A549 (cell line): Measurements from ENCODE around the gene GRM4. TPM values are rescaled to one million over a fixed set of nuclear protein-coding genes. Genes with fewer than 3 reads are reported as not detected.

Experiments
- ATAC-seq, 2 experiments: fragments of 200-7000 bp in 1 of 2; fragments of >200 bp in 1 of 2; cut with Nextera tagmentation in 1 of 2; cut with Tn5 transposase in 1 of 2; 3 replicates each; pipeline versions ENCODE4 v1.8.0 to v1.9.1; 2018 to 2020; ENCODE audit warnings: mild to moderate bottlenecking in 1 of 2, moderate library complexity in 1 of 2
- CTCF ChIA-PET: fragments of 300-600 bp; sonication (Branson Sonifier 250); formaldehyde crosslinking; extraction: SDS; loops from one replicate; lab custom pipeline; 2021; ENCODE audit warnings: antibody characterized with exemption, inconsistent platforms; lab: Yijun Ruan, JAX
- POLR2A ChIA-PET: fragments of 350-600 bp; formaldehyde crosslinking; extraction: SDS; loops from one replicate; lab custom pipeline; 2021; ENCODE audit warnings: antibody characterized with exemption, inconsistent platforms; lab: Yijun Ruan, JAX
- DNase-seq, 2 experiments: peaks; one replicate each; pipeline versions ENCODE4 v3.0.0 to v3.0.0-alpha.2; 2011 to 2016; ENCODE audit warnings: low read depth in 1 of 2, low spot score in 1 of 2
- FAIRE-seq: peaks from 2 replicates; lab custom pipeline; 2011; peaks lifted over from hg19 to GRCh38; lab: Jason Lieb, UNC
- H3K27ac ChIP-seq, 2 experiments: fragments of >200 bp; sonication (Bioruptor Twin); formaldehyde crosslinking; 3 replicates each; pipeline ENCODE4 v1.5.1; 2016 to 2017
- H3K4me1 ChIP-seq: fragments of >200 bp; sonication (Bioruptor Twin); formaldehyde crosslinking; 3 replicates; pipeline ENCODE4 v1.6.1; 2016
- H3K4me2 ChIP-seq: fragments of >200 bp; sonication (Bioruptor Twin); formaldehyde crosslinking; 3 replicates; pipeline ENCODE4 v1.6.1; 2016
- H3K4me3 ChIP-seq: fragments of >200 bp; sonication (Bioruptor Twin); formaldehyde crosslinking; 3 replicates; pipeline ENCODE4 v1.5.1; 2016
- H3K9me3 ChIP-seq: fragments of >200 bp; sonication (Bioruptor Twin); formaldehyde crosslinking; 3 replicates; pipeline ENCODE4 v1.6.1; 2016
- BHLHE40 ChIP-seq: IDR thresholded peaks from 2 replicates; pipeline ENCODE4 v1.6.1; 2012; ENCODE audit warnings: low read depth, low read length, inconsistent platforms
- CBX8 ChIP-seq: fragments of 200-600 bp; sonication (generic); IDR thresholded peaks from 2 replicates; pipeline ENCODE4 v1.6.1; 2016
- CEBPB ChIP-seq, 2 experiments: fragments of >200 bp in 1 of 2; sonication (Bioruptor Twin) in 1 of 2; formaldehyde crosslinking in 1 of 2; IDR thresholded peaks; 2 replicates each; pipeline ENCODE4 v1.6.1; 2012 to 2016
- E2F6 ChIP-seq: IDR thresholded peaks from 2 replicates; pipeline ENCODE4 v1.6.1; 2012; ENCODE audit warnings: low read depth, borderline replicate concordance
- EHMT2 ChIP-seq: fragments of 200-600 bp; sonication (generic); IDR thresholded peaks from 2 replicates; pipeline ENCODE4 v1.6.1; 2016; ENCODE audit warnings: antibody characterized with exemption, low read depth, mild to moderate bottlenecking, moderate library complexity
- EP300 ChIP-seq, 2 experiments: fragments of >200 bp; sonication (Bioruptor Twin); formaldehyde crosslinking; IDR thresholded peaks; 2 replicates in 1 of 2; 3 replicates in 1 of 2; pipeline ENCODE4 v1.6.1; 2016 to 2017
- ESRRA ChIP-seq: fragments of 150-350 bp; IDR thresholded peaks from 2 replicates; pipeline ENCODE4 v1.6.1; 2014; ENCODE audit warnings: mild to moderate bottlenecking, low read length, borderline replicate concordance
- FOSB ChIP-seq: fragments of 250-450 bp; sonication (Bioruptor Pico); IDR thresholded peaks from 2 replicates; pipeline ENCODE4 v1.5.0; 2020; ENCODE audit warnings: mild to moderate bottlenecking, moderate library complexity
- GATA3 ChIP-seq: IDR thresholded peaks from 2 replicates; pipeline ENCODE4 v1.6.1; 2012; ENCODE audit warnings: borderline replicate concordance
- HEYL ChIP-seq: fragments of 250-450 bp; sonication (Bioruptor Pico); IDR thresholded peaks from 2 replicates; pipeline ENCODE4 v1.8.0; 2021; ENCODE audit warnings: mild to moderate bottlenecking, moderate library complexity
- HOXB5 ChIP-seq: fragments of 250-450 bp; sonication (Bioruptor Pico); IDR thresholded peaks from 2 replicates; pipeline ENCODE4 v1.5.0; 2020; ENCODE audit warnings: mild to moderate bottlenecking, moderate library complexity
- JUN ChIP-seq, 2 experiments: fragments of >200 bp; sonication (Bioruptor Twin); formaldehyde crosslinking; IDR thresholded peaks; 2 replicates in 1 of 2; 3 replicates in 1 of 2; pipeline ENCODE4 v1.6.1; 2016 to 2017
- KDM1A ChIP-seq: fragments of 200-600 bp; sonication (generic); IDR thresholded peaks from 2 replicates; pipeline ENCODE4 v1.6.1; 2016; ENCODE audit warnings: low read depth, mild to moderate bottlenecking
- KDM5A ChIP-seq: fragments of 200-600 bp; sonication (generic); IDR thresholded peaks from 2 replicates; pipeline ENCODE4 v1.6.1; 2016; ENCODE audit warnings: antibody characterized with exemption, mild to moderate bottlenecking
- MAZ ChIP-seq: fragments of 150-350 bp; IDR thresholded peaks from 2 replicates; pipeline ENCODE4 v1.6.1; 2014; ENCODE audit warnings: antibody characterized with exemption, low read depth, low read length, borderline replicate concordance
- NPAS2 ChIP-seq: fragments of 250-450 bp; sonication (Bioruptor Pico); IDR thresholded peaks from 2 replicates; pipeline ENCODE4 v1.8.0; 2022; ENCODE audit warnings: mild to moderate bottlenecking, moderate library complexity, borderline replicate concordance
- NR3C1 ChIP-seq: fragments of >200 bp; sonication (Bioruptor Twin); formaldehyde crosslinking; IDR thresholded peaks from 3 replicates; pipeline ENCODE4 v1.6.1; 2017
- PHF8 ChIP-seq: fragments of 200-600 bp; sonication (generic); IDR thresholded peaks from 2 replicates; pipeline ENCODE4 v1.6.1; 2016; ENCODE audit warnings: low read depth, mild to moderate bottlenecking, antibody characterized with exemption, moderate library complexity, borderline replicate concordance
- POLR2A ChIP-seq: IDR thresholded peaks from 2 replicates; pipeline ENCODE4 v1.6.1; 2012; ENCODE audit warnings: mild to moderate bottlenecking, low read length
- POLR2AphosphoS2 ChIP-seq: conservative IDR thresholded peaks from 2 replicates; pipeline ENCODE4 v1.6.1; 2012; ENCODE audit warnings: low read length, improper control_type of control experiment, inconsistent platforms
- RAD21 ChIP-seq, 2 experiments: fragments of >200 bp in 1 of 2; sonication (Bioruptor Twin) in 1 of 2; formaldehyde crosslinking in 1 of 2; IDR thresholded peaks in 1 of 2; conservative IDR thresholded peaks in 1 of 2; 2 replicates in 1 of 2; 3 replicates in 1 of 2; pipeline ENCODE4 v1.6.1; 2012 to 2018; ENCODE audit warnings: inconsistent platforms in 1 of 2
- RARB ChIP-seq: fragments of 250-450 bp; sonication (Bioruptor Pico); IDR thresholded peaks from 2 replicates; pipeline ENCODE4 v1.8.0; 2021; ENCODE audit warnings: mild to moderate bottlenecking, moderate library complexity
- REST ChIP-seq: fragments of 200-600 bp; sonication (generic); IDR thresholded peaks from 2 replicates; pipeline ENCODE4 v1.6.1; 2016; ENCODE audit warnings: antibody characterized with exemption, mild to moderate bottlenecking, moderate library complexity
- RNF2 ChIP-seq: fragments of 200-600 bp; sonication (generic); IDR thresholded peaks from 2 replicates; pipeline ENCODE4 v1.6.1; 2016; ENCODE audit warnings: low read depth, mild to moderate bottlenecking, antibody characterized with exemption, moderate library complexity, borderline replicate concordance
- TFCP2L1 ChIP-seq: fragments of 250-450 bp; sonication (Bioruptor Pico); IDR thresholded peaks from 2 replicates; pipeline ENCODE4 v1.5.0; 2021; ENCODE audit warnings: mild to moderate bottlenecking
- TP53 ChIP-seq: fragments of 250-450 bp; sonication (Bioruptor Pico); IDR thresholded peaks from 2 replicates; pipeline ENCODE4 v1.5.0; 2021; ENCODE audit warnings: mild to moderate bottlenecking, moderate library complexity
- ZNF302 ChIP-seq: fragments of 250-450 bp; sonication (Bioruptor Pico); IDR thresholded peaks from 2 replicates; pipeline ENCODE4 v1.9.0; 2021; ENCODE audit warnings: inconsistent platforms, mild to moderate bottlenecking, moderate library complexity
- ZSCAN20 ChIP-seq: fragments of 250-450 bp; sonication (Bioruptor Pico); IDR thresholded peaks from 2 replicates; pipeline ENCODE4 v1.8.0; 2022; ENCODE audit warnings: mild to moderate bottlenecking, moderate library complexity
- WGBS: methylation state at CpG from one replicate; pipeline ENCODE4 v1.1.6; 2017; ENCODE audit errors: missing lambda C conversion rate; 5-methylcytosine and 5-hydroxymethylcytosine counted together
- polyA plus RNA-seq, 4 experiments: library from polyadenylated mRNA; depleted of rRNA in 3 of 4; stranded (reverse); fragments of >200 nt; fragmentation: RNase III in 1 of 4; extraction: RNeasy Plus Mini Kit Qiagen cat#74134 plus additional on column Dnase treatment in 1 of 4; gene quantifications; 2 replicates in 3 of 4; 3 replicates in 1 of 4; pipeline ENCODE4 v1.2.3, GENCODE V29; 2011 to 2017
- TF ChIP-seq, protein P1 (sequence below): fragments of 450-650 bp; IDR thresholded peaks from 2 replicates; pipeline ENCODE4 v1.6.1; 2014; ENCODE audit warnings: antibody characterized with exemption
- TF ChIP-seq, protein P2 (sequence below): fragments of 250-450 bp; sonication (Bioruptor Pico); IDR thresholded peaks from 2 replicates; pipeline ENCODE4 v1.5.0; 2021; ENCODE audit warnings: mild to moderate bottlenecking, moderate library complexity, borderline replicate concordance

The GRM4 gene
- polyA plus RNA-seq, 2 of the 4 experiments (the other 2 are of a cell fraction): 0.05 TPM

GRCh38 chr6:34075906-34076305 lies 70.0 kb downstream of the GRM4 start:
- no peak overlapping the region for H3K4me3 ChIP-seq
- TF ChIP-seq NPAS2: no peak
- TF ChIP-seq RARB (CRISPR knock-in tag): no peak
- no peak for TF ChIP-seq TFCP2L1 (CRISPR knock-in tag)
- no peak for TF ChIP-seq TP53
- no peak for TF ChIP-seq FOSB (CRISPR knock-in tag)
- TF ChIP-seq CEBPB (IDR thresholded peaks at IDR 0.05): no peak
- no peak for TF ChIP-seq KDM5A
- TF ChIP-seq PHF8: no peak
- TF ChIP-seq NR3C1: no peak
- no peak for TF ChIP-seq MAZ
- no peak for TF ChIP-seq RAD21 (conservative IDR thresholded peaks at IDR 0.05 in 1 of 2, IDR thresholded peaks at IDR 0.05 in 1 of 2)
- no peak for TF ChIP-seq HOXB5
- TF ChIP-seq POLR2A: no peak
- TF ChIP-seq, all 56 proteins: peak for 0
- Histone ChIP-seq H3K27ac (no peak overlapping the region), H3K9me3 (no peaks in the 10 kb centered on the region), H3K4me1 (no peaks in the 10 kb centered on the region), H3K4me2 (no peak overlapping the region)
- FAIRE-seq (no peak), ATAC-seq (no peak), DNase-seq (no peak)
- 70% methylated on average over 6 of the region's 6 CpGs for WGBS
- ChIA-PET CTCF (interaction anchor here (2.3 kb wide), 1 partner anchor 304 kb away, joined by 8 read pairs; no protein-coding TSS in a partner anchor), POLR2A (no interaction called here)

DNA sequence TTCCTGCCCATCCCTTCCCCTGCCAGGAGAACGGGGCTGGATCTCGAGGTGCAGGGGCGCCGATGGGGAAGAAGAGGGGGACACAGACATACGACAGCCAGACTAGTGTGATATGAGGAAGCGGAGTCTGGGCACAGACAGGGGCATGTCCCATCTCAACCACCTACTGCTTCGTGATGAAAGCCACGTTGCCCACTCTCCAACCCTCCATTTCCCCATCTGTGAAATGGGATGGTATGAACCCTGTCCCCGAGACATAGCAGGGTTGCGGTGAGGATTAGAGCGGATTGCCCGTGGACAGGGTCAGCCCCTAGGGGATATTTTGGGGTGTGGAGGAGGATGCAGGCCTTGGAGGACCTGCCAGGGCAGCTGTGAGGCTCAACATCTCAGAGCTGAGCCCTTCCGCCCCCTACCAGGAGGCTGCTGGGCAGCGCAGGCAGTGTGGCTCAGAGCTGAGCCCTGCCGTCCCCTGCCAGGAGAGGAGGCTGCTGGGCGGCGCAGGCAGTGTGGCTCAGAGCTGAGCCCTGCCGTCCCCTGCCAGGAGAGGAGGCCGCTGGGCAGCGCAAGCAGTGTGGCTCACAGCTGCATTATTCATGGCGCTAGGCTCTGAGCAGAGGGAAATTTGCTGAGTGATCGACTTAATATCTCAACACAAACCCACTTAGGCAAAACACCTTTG lies 71.7 kb downstream of the GRM4 start:
- CTCF ChIA-PET: no interaction called here
- 54% methylated on average over 11 of the region's 22 CpGs for WGBS
- Histone ChIP-seq H3K4me1 (no peaks in the 10 kb centered on the region), H3K4me3 (no peak overlapping the region), H3K9me3 (no peaks in the 10 kb centered on the region)
- peak; percentile 48 to 80; a peak in 4 of 6 replicates for ATAC-seq
- no peak for FAIRE-seq
- POLR2A ChIA-PET: no interaction called here
- no peak for TF ChIP-seq ZSCAN20
- no peak for TF ChIP-seq EP300 (IDR thresholded peaks at IDR 0.05)
- TF ChIP-seq, protein P1, sequence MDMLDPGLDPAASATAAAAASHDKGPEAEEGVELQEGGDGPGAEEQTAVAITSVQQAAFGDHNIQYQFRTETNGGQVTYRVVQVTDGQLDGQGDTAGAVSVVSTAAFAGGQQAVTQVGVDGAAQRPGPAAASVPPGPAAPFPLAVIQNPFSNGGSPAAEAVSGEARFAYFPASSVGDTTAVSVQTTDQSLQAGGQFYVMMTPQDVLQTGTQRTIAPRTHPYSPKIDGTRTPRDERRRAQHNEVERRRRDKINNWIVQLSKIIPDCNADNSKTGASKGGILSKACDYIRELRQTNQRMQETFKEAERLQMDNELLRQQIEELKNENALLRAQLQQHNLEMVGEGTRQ: no peak
- TF ChIP-seq GATA3: no peak
- no peak for TF ChIP-seq JUN (IDR thresholded peaks at IDR 0.05)
- no peak for TF ChIP-seq BHLHE40
- TF ChIP-seq E2F6: no peak
- no peak for TF ChIP-seq POLR2AphosphoS2
- TF ChIP-seq, protein P2, sequence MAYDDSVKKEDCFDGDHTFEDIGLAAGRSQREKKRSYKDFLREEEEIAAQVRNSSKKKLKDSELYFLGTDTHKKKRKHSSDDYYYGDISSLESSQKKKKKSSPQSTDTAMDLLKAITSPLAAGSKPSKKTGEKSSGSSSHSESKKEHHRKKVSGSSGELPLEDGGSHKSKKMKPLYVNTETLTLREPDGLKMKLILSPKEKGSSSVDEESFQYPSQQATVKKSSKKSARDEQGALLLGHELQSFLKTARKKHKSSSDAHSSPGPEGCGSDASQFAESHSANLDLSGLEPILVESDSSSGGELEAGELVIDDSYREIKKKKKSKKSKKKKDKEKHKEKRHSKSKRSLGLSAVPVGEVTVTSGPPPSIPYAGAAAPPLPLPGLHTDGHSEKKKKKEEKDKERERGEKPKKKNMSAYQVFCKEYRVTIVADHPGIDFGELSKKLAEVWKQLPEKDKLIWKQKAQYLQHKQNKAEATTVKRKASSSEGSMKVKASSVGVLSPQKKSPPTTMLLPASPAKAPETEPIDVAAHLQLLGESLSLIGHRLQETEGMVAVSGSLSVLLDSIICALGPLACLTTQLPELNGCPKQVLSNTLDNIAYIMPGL (CRISPR knock-in tag): no peak
- TF ChIP-seq HEYL (CRISPR knock-in tag): no peak
- TF ChIP-seq RNF2: no peak
- no peak for TF ChIP-seq EHMT2
- TF ChIP-seq REST: no peak
- TF ChIP-seq ZNF302 (CRISPR knock-in tag): no peak
- TF ChIP-seq ESRRA: no peak
- no peak for TF ChIP-seq CBX8
- no peak for TF ChIP-seq KDM1A
- TF ChIP-seq PHF8: no peak
- TF ChIP-seq, all 56 proteins: peak for 0
- DNase-seq: no peak
- Histone ChIP-seq H3K4me2 (no peak overlapping the region), H3K27ac (no peak overlapping the region)
